GM23338 (cell line): Measurements from ENCODE around the gene KLHL17. TPM values are rescaled to one million over a fixed set of nuclear protein-coding genes. Genes with fewer than 3 reads are reported as not detected.

Source experiments
- ATAC-seq: fragments of 200-7000 bp; cut with Tn5 transposase; 3 replicates; pipeline ENCODE4 v1.9.1; 2020
- DNase-seq: peaks from one replicate; pipeline ENCODE4 v3.0.0-alpha.2; 2015; ENCODE audit warnings: low spot score
- H2AFZ ChIP-seq: fragments of 200-600 bp; sonication (generic); 2 replicates; pipeline ENCODE4 v1.8.0; 2016; ENCODE audit warnings: antibody characterized with exemption, mild to moderate bottlenecking, moderate library complexity
- H3F3A ChIP-seq: fragments of 200-600 bp; sonication (generic); replicated peaks from 2 replicates; pipeline ENCODE4 v1.8.0; 2017; ENCODE audit warnings: antibody characterized with exemption, mixed run types, low read depth
- H3K27ac ChIP-seq: fragments of 200-600 bp; sonication (generic); 2 replicates; pipeline ENCODE4 v1.6.1; 2016; ENCODE audit warnings: low read depth
- H3K27me3 ChIP-seq: fragments of 200-600 bp; sonication (generic); 2 replicates; pipeline ENCODE4 v1.8.0; 2016; ENCODE audit warnings: mild to moderate bottlenecking, mixed run types, moderate library complexity; ENCODE audit not compliant: insufficient read depth
- H3K36me3 ChIP-seq: fragments of 200-600 bp; sonication (generic); 2 replicates; pipeline ENCODE4 v1.8.0; 2016; ENCODE audit warnings: mild to moderate bottlenecking; ENCODE audit not compliant: insufficient read depth
- H3K4me1 ChIP-seq: fragments of 200-600 bp; sonication (generic); 2 replicates; pipeline ENCODE4 v1.8.0; 2016; ENCODE audit warnings: mild to moderate bottlenecking, moderate library complexity; ENCODE audit not compliant: insufficient read depth
- H3K4me2 ChIP-seq: fragments of 200-600 bp; sonication (generic); 2 replicates; pipeline ENCODE4 v1.7.1; 2017; ENCODE audit warnings: mixed run types
- H3K4me3 ChIP-seq: fragments of 200-600 bp; sonication (generic); 2 replicates; pipeline ENCODE4 v1.6.1; 2016; ENCODE audit warnings: mixed run types
- H3K79me2 ChIP-seq: fragments of 200-600 bp; sonication (generic); replicated peaks from 2 replicates; pipeline ENCODE4 v1.8.0; 2017; ENCODE audit warnings: mild to moderate bottlenecking; ENCODE audit not compliant: insufficient read depth
- H3K9me2 ChIP-seq: fragments of 200-600 bp; sonication (generic); 2 replicates; pipeline ENCODE4 v1.8.0; 2017; ENCODE audit not compliant: insufficient read depth
- H4K20me1 ChIP-seq: fragments of 200-600 bp; sonication (generic); replicated peaks from 2 replicates; pipeline ENCODE4 v1.8.0; 2017; ENCODE audit warnings: mild to moderate bottlenecking; ENCODE audit not compliant: insufficient read depth
- H3K27ac Mint-ChIP-seq: 2 replicates; pipeline ENCODE4 v1.8.0; 2020; ENCODE audit warnings: inconsistent platforms, mild to moderate bottlenecking, moderate library complexity, mixed read lengths
- H3K27me3 Mint-ChIP-seq: 3 replicates; pipeline ENCODE4 v1.8.0; 2022; ENCODE audit warnings: low read depth, mild to moderate bottlenecking, moderate library complexity, mixed read lengths, inconsistent platforms; ENCODE audit not compliant: insufficient read depth, poor library complexity
- H3K36me3 Mint-ChIP-seq: 3 replicates; pipeline ENCODE4 v1.8.0; 2021; ENCODE audit warnings: low read depth, mild to moderate bottlenecking, inconsistent platforms, moderate library complexity, mixed read lengths
- H3K4me1 Mint-ChIP-seq: 3 replicates; pipeline ENCODE4 v1.8.0; 2020; ENCODE audit warnings: mild to moderate bottlenecking, inconsistent platforms, mixed read lengths
- H3K4me3 Mint-ChIP-seq: 3 replicates; pipeline ENCODE4 v1.8.0; 2021; ENCODE audit warnings: moderate library complexity, mild to moderate bottlenecking, inconsistent platforms, mixed read lengths
- H3K9me3 Mint-ChIP-seq: 3 replicates; pipeline ENCODE4 v1.8.0; 2020; ENCODE audit warnings: moderate library complexity, mild to moderate bottlenecking, inconsistent platforms, mixed read lengths
- CREB1 ChIP-seq: fragments of 250-450 bp; sonication (Bioruptor Pico); IDR thresholded peaks from 2 replicates; pipeline ENCODE4 v1.5.0; 2020; ENCODE audit warnings: low read depth, mild to moderate bottlenecking, moderate library complexity
- EZH2 ChIP-seq: fragments of 200-600 bp; sonication (generic); IDR thresholded peaks from one replicate; pipeline ENCODE4 v1.8.0; 2017; ENCODE audit warnings: antibody characterized with exemption, mild to moderate bottlenecking, low read depth; ENCODE audit not compliant: unreplicated experiment
- JUNB ChIP-seq: IDR thresholded peaks from one replicate; pipeline ENCODE4 v1.6.1; 2016; ENCODE audit warnings: antibody characterized with exemption; ENCODE audit not compliant: unreplicated experiment
- NANOG ChIP-seq: IDR thresholded peaks from 2 replicates; pipeline ENCODE4 v1.6.1; 2016; ENCODE audit warnings: antibody characterized with exemption, borderline replicate concordance
- STAT1 ChIP-seq: IDR thresholded peaks from one replicate; pipeline ENCODE4 v1.6.1; 2016; ENCODE audit warnings: antibody characterized with exemption; ENCODE audit not compliant: unreplicated experiment
- ZNF114 ChIP-seq: fragments of 250-450 bp; sonication (Bioruptor Pico); IDR thresholded peaks from 2 replicates; pipeline ENCODE4 v1.5.0; 2020; ENCODE audit warnings: mild to moderate bottlenecking, moderate library complexity
- ZNF331 ChIP-seq: fragments of 250-450 bp; sonication (Bioruptor Pico); IDR thresholded peaks from 2 replicates; pipeline ENCODE4 v1.5.0; 2020; ENCODE audit warnings: low read depth, mild to moderate bottlenecking, moderate library complexity
- polyA plus RNA-seq: library from polyadenylated mRNA; unstranded; fragments of >200 nt; fragmentation: Nextera tagmentation; extraction: Ambion mirVana; gene quantifications from 2 replicates; pipeline ENCODE4 v1.2.1, GENCODE V29; 2016
- total RNA-seq: library from RNA; depleted of rRNA; stranded (reverse); fragments of >200 nt; shearing (Covaris generic); gene quantifications from 2 replicates; pipeline ENCODE4 v1.2.3, GENCODE V29; 2014
- TF ChIP-seq, protein P1 (sequence below): fragments of 250-450 bp; sonication (Bioruptor Pico); IDR thresholded peaks from 2 replicates; pipeline ENCODE4 v1.5.0; 2020; ENCODE audit warnings: mild to moderate bottlenecking, moderate library complexity
- TF ChIP-seq, protein P2 (sequence below), 2 experiments: fragments of 200-600 bp in 1 of 2; sonication (generic) in 1 of 2; conservative IDR thresholded peaks; 2 replicates each; pipeline versions ENCODE4 v1.5.1 to v1.6.1; 2016 to 2017; ENCODE audit warnings: antibody characterized with exemption in 2 of 2, low read depth in 2 of 2, mild to moderate bottlenecking in 2 of 2, moderate library complexity in 1 of 2

The KLHL17 gene
- total and polyA plus RNA-seq, 2 experiments from 2014 or later, result 16.5 to 37.1 TPM

DNA sequence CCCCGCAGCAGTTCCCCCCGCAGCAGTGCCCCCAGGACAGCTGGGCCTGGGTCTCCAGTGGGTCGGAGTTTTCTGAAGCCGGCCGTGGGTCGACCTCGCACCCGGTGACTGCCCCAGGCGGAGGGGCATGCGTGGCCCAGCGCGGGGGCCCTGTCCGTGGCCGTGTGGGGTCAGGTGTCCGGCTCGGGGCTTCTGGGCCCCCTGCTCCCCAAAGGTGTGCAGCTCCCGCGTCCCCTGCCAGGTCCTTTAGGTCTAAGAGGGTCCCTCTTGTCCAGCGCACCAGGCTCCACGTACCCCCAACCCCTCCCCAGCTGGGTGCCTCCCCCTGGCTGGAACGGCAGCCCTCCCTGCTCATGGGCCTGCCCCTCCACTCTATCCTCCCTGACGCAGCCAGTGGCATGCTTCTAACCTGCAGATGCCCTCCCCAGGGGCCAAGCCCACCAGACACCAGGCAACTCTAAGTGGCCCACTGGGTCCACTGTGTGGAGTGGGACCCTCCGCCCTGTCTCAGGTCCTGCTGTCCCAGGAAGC lies 45.5 kb downstream of the KLHL17 start (continued):
- TF ChIP-seq, protein P1, sequence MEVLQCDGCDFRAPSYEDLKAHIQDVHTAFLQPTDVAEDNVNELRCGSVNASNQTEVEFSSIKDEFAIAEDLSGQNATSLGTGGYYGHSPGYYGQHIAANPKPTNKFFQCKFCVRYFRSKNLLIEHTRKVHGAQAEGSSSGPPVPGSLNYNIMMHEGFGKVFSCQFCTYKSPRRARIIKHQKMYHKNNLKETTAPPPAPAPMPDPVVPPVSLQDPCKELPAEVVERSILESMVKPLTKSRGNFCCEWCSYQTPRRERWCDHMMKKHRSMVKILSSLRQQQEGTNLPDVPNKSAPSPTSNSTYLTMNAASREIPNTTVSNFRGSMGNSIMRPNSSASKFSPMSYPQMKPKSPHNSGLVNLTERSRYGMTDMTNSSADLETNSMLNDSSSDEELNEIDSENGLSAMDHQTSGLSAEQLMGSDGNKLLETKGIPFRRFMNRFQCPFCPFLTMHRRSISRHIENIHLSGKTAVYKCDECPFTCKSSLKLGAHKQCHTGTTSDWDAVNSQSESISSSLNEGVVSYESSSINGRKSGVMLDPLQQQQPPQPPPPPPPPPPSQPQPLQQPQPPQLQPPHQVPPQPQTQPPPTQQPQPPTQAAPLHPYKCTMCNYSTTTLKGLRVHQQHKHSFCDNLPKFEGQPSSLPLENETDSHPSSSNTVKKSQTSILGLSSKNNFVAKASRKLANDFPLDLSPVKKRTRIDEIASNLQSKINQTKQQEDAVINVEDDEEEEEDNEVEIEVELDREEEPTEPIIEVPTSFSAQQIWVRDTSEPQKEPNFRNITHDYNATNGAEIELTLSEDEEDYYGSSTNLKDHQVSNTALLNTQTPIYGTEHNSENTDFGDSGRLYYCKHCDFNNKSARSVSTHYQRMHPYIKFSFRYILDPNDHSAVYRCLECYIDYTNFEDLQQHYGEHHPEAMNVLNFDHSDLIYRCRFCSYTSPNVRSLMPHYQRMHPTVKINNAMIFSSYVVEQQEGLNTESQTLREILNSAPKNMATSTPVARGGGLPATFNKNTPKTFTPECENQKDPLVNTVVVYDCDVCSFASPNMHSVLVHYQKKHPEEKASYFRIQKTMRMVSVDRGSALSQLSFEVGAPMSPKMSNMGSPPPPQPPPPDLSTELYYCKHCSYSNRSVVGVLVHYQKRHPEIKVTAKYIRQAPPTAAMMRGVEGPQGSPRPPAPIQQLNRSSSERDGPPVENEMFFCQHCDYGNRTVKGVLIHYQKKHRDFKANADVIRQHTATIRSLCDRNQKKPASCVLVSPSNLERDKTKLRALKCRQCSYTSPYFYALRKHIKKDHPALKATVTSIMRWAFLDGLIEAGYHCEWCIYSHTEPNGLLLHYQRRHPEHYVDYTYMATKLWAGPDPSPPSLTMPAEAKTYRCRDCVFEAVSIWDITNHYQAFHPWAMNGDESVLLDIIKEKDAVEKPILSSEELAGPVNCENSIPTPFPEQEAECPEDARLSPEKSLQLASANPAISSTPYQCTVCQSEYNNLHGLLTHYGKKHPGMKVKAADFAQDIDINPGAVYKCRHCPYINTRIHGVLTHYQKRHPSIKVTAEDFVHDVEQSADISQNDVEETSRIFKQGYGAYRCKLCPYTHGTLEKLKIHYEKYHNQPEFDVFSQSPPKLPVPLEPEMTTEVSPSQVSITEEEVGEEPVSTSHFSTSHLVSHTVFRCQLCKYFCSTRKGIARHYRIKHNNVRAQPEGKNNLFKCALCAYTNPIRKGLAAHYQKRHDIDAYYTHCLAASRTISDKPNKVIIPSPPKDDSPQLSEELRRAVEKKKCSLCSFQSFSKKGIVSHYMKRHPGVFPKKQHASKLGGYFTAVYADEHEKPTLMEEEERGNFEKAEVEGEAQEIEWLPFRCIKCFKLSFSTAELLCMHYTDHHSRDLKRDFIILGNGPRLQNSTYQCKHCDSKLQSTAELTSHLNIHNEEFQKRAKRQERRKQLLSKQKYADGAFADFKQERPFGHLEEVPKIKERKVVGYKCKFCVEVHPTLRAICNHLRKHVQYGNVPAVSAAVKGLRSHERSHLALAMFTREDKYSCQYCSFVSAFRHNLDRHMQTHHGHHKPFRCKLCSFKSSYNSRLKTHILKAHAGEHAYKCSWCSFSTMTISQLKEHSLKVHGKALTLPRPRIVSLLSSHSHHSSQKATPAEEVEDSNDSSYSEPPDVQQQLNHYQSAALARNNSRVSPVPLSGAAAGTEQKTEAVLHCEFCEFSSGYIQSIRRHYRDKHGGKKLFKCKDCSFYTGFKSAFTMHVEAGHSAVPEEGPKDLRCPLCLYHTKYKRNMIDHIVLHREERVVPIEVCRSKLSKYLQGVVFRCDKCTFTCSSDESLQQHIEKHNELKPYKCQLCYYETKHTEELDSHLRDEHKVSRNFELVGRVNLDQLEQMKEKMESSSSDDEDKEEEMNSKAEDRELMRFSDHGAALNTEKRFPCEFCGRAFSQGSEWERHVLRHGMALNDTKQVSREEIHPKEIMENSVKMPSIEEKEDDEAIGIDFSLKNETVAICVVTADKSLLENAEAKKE (CRISPR knock-in tag), result no peak
- TF ChIP-seq NANOG (no peak), STAT1 (no peak), ZNF331 (CRISPR knock-in tag) (no peak), ZNF114 (CRISPR knock-in tag) (no peak)

DNA sequence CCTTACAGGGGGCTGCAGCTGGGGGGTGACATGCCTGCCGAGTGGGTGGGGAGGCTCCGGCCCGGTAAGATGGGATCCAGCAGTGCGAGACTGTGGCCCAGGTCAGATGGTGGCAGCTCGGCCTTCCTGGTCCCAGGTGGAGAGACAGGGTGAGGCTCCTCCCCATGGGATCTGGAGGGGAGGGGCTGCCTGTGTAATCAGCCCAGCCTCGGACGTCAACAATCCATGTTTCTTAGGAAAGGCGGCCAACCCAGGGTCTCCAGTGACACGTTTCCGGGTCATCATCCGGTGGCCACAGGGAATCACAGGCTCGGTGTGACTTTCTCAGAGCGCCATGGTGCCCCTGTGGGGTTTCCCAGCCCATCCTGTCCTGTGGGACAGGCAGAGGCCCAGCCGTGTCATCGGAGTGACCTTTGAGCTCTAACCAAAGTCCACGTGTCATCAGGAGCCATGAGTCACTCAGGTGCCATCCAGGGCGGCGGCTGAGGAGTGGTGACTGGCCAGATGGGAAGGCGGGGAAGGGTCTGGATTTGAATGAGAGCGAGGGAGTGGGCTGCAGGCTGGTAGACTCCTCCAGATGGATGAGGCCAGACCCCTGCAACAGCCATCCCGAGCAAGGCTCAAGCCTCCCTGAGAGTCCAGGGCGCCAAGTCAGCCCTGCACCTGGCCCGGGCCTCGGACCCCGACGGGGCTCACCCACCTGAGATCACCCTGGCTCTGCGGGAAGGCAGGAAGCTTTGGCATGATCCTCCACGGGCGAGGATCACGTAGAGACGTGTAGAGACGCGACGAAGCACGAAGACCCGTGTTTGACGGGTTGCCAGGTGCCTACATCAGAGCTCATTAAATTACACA lies 46.1 kb downstream of the KLHL17 start:
- Mint-ChIP-seq H3K27me3 (peaks cover 48% of the 10 kb centered on the region), H3K4me3 (no peak overlapping the region), H3K9me3 (peaks cover 1% of the 10 kb centered on the region; the same call in 1 of the 3 replicates), H3K27ac (no peak overlapping the region), H3K4me1 (peaks cover 16% of the 10 kb centered on the region), H3K36me3 (no peaks in the 10 kb centered on the region)
- H3K36me3 ChIP-seq, result no peaks in the 10 kb centered on the region
- no peak overlapping the region for H2AFZ ChIP-seq
- no peak overlapping the region for H3K4me2 ChIP-seq
- no peaks in the 10 kb centered on the region for H3K79me2 ChIP-seq
- H4K20me1 ChIP-seq, result no peaks in the 10 kb centered on the region; the same call in 1 of the 2 replicates
- ATAC-seq, result peak; percentile 18
- no peaks in the 10 kb centered on the region for H3F3A ChIP-seq
- H3K9me2 ChIP-seq, result no peaks in the 10 kb centered on the region
- H3K27me3 ChIP-seq, result peaks cover 65% of the 10 kb centered on the region
- H3K4me3 ChIP-seq, result no peak overlapping the region
- no peak for DNase-seq
- no peak overlapping the region for H3K27ac ChIP-seq
- peaks cover 8% of the 10 kb centered on the region; the same call in 1 of the 2 replicates for H3K4me1 ChIP-seq
- TF ChIP-seq, protein P2, sequence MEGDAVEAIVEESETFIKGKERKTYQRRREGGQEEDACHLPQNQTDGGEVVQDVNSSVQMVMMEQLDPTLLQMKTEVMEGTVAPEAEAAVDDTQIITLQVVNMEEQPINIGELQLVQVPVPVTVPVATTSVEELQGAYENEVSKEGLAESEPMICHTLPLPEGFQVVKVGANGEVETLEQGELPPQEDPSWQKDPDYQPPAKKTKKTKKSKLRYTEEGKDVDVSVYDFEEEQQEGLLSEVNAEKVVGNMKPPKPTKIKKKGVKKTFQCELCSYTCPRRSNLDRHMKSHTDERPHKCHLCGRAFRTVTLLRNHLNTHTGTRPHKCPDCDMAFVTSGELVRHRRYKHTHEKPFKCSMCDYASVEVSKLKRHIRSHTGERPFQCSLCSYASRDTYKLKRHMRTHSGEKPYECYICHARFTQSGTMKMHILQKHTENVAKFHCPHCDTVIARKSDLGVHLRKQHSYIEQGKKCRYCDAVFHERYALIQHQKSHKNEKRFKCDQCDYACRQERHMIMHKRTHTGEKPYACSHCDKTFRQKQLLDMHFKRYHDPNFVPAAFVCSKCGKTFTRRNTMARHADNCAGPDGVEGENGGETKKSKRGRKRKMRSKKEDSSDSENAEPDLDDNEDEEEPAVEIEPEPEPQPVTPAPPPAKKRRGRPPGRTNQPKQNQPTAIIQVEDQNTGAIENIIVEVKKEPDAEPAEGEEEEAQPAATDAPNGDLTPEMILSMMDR (conservative IDR thresholded peaks at IDR 0.05; ENCODE audit: low read depth in 2 of 2), result no peak
- TF ChIP-seq NANOG (no peak), ZNF114 (CRISPR knock-in tag) (no peak), ZNF331 (CRISPR knock-in tag) (no peak), JUNB (no peak), CREB1 (CRISPR knock-in tag) (no peak), EZH2 (no peak)
